DND-41 (cell line): ENCODE measurements around the gene FJX1.

Experiments used
- ATAC-seq: fragments of 200-7000 bp; cut with Tn5 transposase; 3 replicates; pipeline ENCODE4 v1.9.1; 2021; ENCODE audit warnings: low read depth; ENCODE audit not compliant: insufficient read depth
- DNase-seq: peaks from one replicate; pipeline ENCODE4 v3.0.0-alpha.2; 2020
- H2AFZ ChIP-seq: 2 replicates; pipeline ENCODE4 v1.6.0; 2012; ENCODE audit warnings: low read depth, low read length
- H3K27ac ChIP-seq: 2 replicates; pipeline ENCODE4 v1.5.1; 2012; ENCODE audit warnings: low read length, inconsistent platforms
- H3K27me3 ChIP-seq: fragments of 200-600 bp; sonication (generic); 2 replicates; pipeline ENCODE4 v1.6.0; 2012; ENCODE audit warnings: low read length, mild to moderate bottlenecking, inconsistent platforms; ENCODE audit not compliant: insufficient read depth, poor library complexity
- H3K36me3 ChIP-seq: 2 replicates; pipeline ENCODE4 v1.5.1; 2012; ENCODE audit warnings: low read length, inconsistent platforms; ENCODE audit not compliant: insufficient read depth
- H3K4me1 ChIP-seq: 2 replicates; pipeline ENCODE4 v1.5.1; 2012; ENCODE audit warnings: mild to moderate bottlenecking, low read length; ENCODE audit not compliant: insufficient read depth
- H3K4me2 ChIP-seq: 2 replicates; pipeline ENCODE4 v1.6.0; 2012; ENCODE audit warnings: mild to moderate bottlenecking, moderate library complexity, low read length, inconsistent platforms; ENCODE audit not compliant: insufficient read depth
- H3K4me3 ChIP-seq, 2 experiments: fragments of 200-600 bp in 1 of 2; shearing (Covaris generic) in 1 of 2; 2 replicates each; pipeline ENCODE4 v1.5.1; 2012 to 2016; ENCODE audit warnings: inconsistent platforms in 2 of 2, low read length in 2 of 2, mild to moderate bottlenecking in 2 of 2, low read depth in 1 of 2, moderate library complexity in 1 of 2
- H3K79me2 ChIP-seq: 2 replicates; pipeline ENCODE4 v1.6.0; 2012; ENCODE audit warnings: low read length, inconsistent platforms; ENCODE audit not compliant: insufficient read depth
- H3K9ac ChIP-seq: 2 replicates; pipeline ENCODE4 v1.6.0; 2012; ENCODE audit warnings: low read depth, mild to moderate bottlenecking, inconsistent platforms, low read length, moderate library complexity
- H3K9me3 ChIP-seq: 2 replicates; pipeline ENCODE4 v1.5.1; 2012; ENCODE audit warnings: low read length, moderate library complexity, mild to moderate bottlenecking, inconsistent platforms; ENCODE audit not compliant: insufficient read depth, severe bottlenecking
- H4K20me1 ChIP-seq: 2 replicates; pipeline ENCODE4 v1.6.0; 2012; ENCODE audit warnings: low read length; ENCODE audit not compliant: insufficient read depth
- CTCF ChIP-seq: IDR thresholded peaks from 2 replicates; pipeline ENCODE4 v1.5.1; 2012; ENCODE audit warnings: borderline replicate concordance, low read length, moderate library complexity, mild to moderate bottlenecking; ENCODE audit not compliant: poor library complexity, severe bottlenecking; ENCODE audit errors: extremely low read depth
- EZH2 ChIP-seq: IDR thresholded peaks from 3 replicates; pipeline ENCODE4 v1.6.1; 2012; ENCODE audit warnings: borderline replicate concordance, low read depth, mild to moderate bottlenecking, moderate library complexity, low read length, inconsistent platforms; ENCODE audit not compliant: severe bottlenecking

FJX1 gene

GRCh38 chr11:35588627-35589026, 29.6 kb upstream of the FJX1 start:
- Histone ChIP-seq H3K4me1 (no peaks in the 10 kb centered on the region), H3K27me3 (peaks cover 6% of the 10 kb centered on the region), H3K4me3 (no peak overlapping the region), H3K9me3 (no peaks in the 10 kb centered on the region), H3K9ac (no peak overlapping the region), H3K79me2 (no peaks in the 10 kb centered on the region), H4K20me1 (no peaks in the 10 kb centered on the region), H3K27ac (no peak overlapping the region), H3K4me2 (no peak overlapping the region), H2AFZ (no peak overlapping the region), H3K36me3 (no peaks in the 10 kb centered on the region)
- ATAC-seq, result no peak
- TF ChIP-seq CTCF (no peak), EZH2 (no peak)
- no peak for DNase-seq

DNA sequence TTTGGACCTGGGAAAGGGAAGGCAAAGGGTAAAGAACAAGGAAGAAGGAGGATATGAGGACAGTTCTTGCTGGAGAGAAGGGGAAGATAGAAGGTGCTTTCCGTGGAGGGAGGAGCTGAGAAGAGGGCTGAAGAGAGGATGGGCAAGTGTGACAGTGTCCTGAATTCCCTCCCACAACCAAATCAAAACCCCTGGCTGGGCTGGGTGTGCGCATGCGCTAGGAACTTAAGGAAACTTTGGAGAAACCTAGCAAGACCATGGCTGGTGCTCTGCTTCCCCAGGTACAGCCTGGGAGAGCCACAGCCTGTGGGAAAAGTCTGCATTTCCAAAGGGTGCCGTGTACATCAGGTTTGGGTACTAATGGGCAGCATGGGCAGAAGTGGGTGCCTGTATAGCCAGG, 29.0 kb upstream of the FJX1 start:
- Histone ChIP-seq H3K9me3 (no peaks in the 10 kb centered on the region), H3K27ac (no peak overlapping the region), H3K27me3 (peaks cover 6% of the 10 kb centered on the region), H3K4me1 (no peaks in the 10 kb centered on the region), H3K4me3 (no peak overlapping the region), H3K36me3 (no peaks in the 10 kb centered on the region), H4K20me1 (no peaks in the 10 kb centered on the region), H3K4me2 (no peak overlapping the region), H2AFZ (no peak overlapping the region), H3K79me2 (no peaks in the 10 kb centered on the region), H3K9ac (no peak overlapping the region)
- TF ChIP-seq CTCF, result no peak
- TF ChIP-seq EZH2, result no peak
- no peak for ATAC-seq
- DNase-seq, result no peak

GRCh38 chr11:35590412-35590811, 27.8 kb upstream of the FJX1 start:
- Histone ChIP-seq H3K9me3 (no peaks in the 10 kb centered on the region), H2AFZ (no peak overlapping the region), H3K9ac (no peak overlapping the region), H3K27ac (no peak overlapping the region), H3K4me2 (no peak overlapping the region), H3K27me3 (peaks cover 6% of the 10 kb centered on the region), H3K4me3 (no peak overlapping the region), H3K79me2 (no peaks in the 10 kb centered on the region), H3K4me1 (no peaks in the 10 kb centered on the region), H4K20me1 (no peaks in the 10 kb centered on the region), H3K36me3 (no peaks in the 10 kb centered on the region)
- no peak for ATAC-seq
- TF ChIP-seq EZH2 (no peak), CTCF (no peak)
- no peak for DNase-seq

GRCh38 chr11:35593143-35593542, 25.1 kb upstream of the FJX1 start:
- Histone ChIP-seq H3K9ac (no peak overlapping the region), H3K4me1 (no peaks in the 10 kb centered on the region), H3K27ac (no peak overlapping the region), H3K79me2 (no peaks in the 10 kb centered on the region), H3K9me3 (no peaks in the 10 kb centered on the region), H2AFZ (no peak overlapping the region), H3K4me3 (no peak overlapping the region), H4K20me1 (no peaks in the 10 kb centered on the region), H3K27me3 (peaks cover 3% of the 10 kb centered on the region), H3K36me3 (no peaks in the 10 kb centered on the region), H3K4me2 (no peak overlapping the region)
- DNase-seq (no peak), ATAC-seq (no peak)
- TF ChIP-seq EZH2, result no peak
- TF ChIP-seq CTCF, result no peak
